ENCODE measurements around the gene APBA1.

APBA1 gene

DNA sequence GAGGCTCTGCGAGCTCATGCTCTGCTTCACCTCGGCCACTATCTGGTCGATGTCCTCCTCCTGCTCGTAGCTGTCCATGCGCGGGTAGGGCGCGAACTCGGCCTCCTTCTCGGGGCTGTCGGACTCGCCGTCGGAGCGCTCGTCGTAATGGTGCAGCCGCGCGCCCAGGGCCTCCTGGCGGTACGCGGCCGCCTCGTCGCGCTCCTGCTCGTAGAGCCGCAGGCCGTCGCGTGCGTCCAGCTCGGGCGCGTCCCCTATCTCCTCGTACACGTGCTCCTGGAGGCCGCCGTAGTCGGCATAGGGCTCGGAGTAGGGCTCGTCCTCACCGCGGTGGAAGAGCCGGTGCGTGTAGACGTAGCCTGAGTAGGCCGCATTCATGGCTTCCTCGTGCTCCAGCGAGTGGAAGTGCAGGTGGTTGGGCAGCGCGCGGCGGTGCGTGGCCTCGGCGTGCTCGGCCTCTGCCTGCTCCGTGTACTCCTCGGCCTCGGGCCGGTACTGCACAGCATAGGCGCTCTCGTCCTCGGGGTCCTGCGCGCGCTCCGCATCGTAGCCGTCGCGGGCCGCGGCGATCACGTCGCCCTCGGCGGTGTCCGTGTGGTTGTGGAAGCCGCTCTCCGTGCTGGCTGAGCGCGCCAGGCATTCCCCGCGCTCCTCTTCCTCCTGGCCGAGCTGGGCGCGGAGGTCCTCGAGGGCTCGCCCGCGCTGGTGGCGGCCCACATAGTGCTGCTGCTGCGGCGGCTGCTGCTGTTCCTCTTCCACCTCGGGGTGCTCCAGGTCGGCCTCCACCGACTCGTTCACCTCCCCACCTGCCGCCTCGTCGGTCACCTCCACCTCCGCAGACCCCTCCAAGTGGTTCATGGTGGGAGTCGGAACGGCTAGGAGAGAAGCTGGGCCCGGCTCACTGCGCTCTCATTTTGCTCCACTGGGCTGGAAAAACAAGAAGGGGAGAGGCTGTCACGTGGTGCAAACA is 155.5 kb downstream of the APBA1 start:
- no peak for DNase-seq

DNA sequence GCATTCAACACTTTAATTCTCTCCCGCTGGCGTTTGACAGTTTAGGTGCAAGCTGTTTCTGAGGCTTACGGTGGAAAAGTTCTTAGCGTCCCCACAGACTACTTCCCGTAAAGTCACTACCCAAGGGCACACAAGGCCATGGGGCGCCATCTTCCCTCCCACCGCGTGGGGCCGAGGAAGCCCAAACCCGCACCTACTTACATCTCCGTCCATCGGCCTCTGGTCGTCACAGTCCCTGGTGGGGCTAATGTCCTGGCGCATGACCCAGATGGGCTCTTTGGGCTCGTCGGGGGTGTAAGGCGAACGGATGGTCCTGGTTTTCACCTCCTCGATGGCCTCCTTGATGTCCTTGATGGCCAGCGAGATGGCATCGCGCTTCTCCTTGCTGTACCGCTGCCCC is 156.4 kb downstream of the APBA1 start:
- DNase-seq = no peak

DNA sequence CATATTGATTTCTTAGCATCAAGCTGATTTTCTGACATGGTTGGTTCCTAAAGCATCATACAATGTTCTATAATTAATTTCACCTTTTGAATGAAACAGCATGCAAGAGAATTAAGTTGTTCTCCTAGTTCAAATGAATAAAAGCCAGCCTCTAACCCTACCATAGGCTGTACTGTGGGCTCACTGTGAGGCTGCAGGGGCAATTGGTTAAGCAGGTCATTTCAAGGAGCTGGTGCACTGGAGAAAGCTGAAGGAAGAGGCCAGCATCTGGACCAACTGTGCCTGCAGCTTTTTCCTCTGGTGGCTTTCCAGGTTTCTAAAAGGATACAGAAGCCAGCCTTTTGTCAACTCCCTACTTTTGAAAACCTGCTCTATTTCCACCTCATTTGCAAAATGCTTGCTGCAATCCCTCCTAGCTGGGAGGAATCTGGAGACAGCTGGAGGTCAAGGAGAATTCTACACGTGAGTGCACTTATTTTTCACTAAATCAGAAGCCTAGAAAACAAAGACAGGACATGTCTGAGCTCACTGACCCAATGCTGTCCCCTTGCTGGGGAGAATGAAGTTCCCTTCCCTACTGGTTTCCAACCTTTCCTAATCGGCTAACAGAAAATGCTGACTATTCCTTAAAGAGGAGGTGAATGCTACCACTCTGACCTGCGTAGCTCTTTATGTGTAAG is 158.9 kb downstream of the APBA1 start:
- no peak for DNase-seq

DNA sequence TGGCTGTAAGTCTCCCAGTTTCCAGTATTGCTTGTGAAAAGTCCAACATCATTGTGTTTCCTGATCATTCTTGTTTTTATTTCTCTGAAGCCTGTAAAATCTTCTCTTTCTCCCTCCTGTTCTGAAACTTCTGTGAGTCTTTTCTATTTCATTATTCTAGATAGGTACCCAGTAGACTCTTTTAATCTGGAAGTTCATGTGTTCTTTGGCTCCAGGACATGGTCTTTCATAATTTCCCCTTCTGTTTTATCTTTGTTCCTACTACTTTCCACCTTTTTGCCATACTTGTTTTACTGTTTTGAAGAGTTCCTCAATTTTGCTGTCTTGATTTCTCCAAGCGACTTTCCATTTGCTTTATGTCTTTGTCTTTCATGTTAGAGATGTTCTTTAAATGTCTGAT is 168.1 kb downstream of the APBA1 start:
- DNase-seq = no peak

DNA sequence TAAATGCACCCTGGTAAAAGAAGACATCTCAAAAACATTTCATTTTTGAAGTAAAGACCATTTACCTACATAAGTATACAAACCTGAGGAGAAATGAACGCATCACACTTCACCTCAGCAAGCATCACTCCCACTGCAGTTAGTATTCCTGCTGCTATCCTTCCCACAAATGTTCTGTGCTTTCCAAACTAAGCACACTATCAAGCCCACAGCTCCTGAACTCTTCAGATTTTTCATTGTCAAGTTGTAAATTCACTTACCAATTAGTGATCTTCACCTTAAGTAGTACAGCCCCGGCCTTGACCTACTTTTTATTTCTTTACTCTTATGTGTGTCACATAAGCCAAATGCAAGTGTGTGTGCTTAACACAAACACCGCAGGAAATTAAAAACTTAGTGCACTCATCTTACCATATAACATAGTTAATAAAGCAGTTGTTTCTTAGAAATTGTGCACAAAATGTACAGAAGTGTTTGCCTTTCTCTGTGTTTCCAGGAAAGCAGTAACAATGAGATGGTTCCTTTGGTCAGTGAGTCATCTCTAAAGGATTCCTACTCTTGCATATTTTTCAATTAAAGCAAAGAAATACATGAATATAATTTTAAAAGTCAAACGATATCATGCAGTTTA is 169.4 kb downstream of the APBA1 start:
- no peak for DNase-seq

DNA sequence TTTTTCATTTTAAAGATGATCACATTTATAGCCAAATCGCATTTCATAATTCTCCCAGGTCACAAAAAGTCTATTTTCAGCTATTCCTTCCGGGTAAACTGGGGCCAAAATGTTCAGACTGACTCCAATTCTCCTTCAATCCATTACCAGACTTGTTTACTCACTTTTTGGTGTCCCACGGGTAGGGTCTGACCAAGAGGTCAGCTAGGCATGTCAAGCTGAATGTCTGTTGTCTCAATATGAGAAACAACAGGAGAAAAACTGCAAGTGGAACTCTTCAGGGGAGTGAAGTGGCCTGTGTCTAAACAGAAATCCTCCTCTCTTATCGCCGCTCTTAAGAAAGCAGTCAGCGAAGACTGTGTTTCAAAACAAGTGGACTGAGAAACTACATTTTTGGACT is 171.3 kb downstream of the APBA1 start:
- DNase-seq = no peak

DNA sequence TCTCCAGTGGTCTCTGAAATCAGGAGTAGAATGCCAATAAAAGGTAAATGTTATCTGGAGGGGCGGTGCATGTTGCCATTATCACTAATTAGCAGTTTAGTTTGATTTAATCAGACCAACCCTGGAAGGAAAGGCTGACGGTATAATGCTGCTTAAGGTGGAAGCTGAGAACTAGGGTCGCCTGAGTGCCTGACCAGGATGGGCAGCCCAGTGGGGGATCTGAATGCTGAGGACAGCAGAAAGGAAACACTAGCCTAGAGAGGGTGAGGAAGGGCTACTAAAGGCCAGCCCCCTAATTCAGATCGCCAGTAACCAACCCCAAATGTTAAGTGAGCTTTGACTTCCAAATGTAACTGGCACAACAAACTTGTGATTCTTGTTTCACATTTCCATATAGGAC is 172.2 kb downstream of the APBA1 start:
- no peak for DNase-seq

DNA sequence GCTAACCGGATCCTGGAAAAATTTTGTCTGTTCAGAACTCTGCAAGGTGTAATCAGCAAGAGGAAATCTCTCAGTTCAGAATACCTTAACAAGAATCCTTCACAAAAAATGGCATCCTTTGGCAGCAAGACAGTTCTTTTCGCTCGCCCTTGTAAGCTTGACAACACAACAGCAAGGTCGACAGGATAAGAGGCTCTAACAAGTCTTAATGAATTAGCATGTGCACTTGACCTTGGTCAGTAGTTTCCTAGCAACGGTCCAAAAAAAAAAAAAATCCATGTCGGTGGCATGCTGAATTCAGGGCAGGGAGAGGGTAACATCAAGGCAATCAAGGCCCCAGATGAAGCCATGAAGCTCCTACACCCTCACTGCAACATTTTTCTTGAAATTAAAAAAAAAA is 172.8 kb downstream of the APBA1 start:
- DNase-seq = no peak

DNA sequence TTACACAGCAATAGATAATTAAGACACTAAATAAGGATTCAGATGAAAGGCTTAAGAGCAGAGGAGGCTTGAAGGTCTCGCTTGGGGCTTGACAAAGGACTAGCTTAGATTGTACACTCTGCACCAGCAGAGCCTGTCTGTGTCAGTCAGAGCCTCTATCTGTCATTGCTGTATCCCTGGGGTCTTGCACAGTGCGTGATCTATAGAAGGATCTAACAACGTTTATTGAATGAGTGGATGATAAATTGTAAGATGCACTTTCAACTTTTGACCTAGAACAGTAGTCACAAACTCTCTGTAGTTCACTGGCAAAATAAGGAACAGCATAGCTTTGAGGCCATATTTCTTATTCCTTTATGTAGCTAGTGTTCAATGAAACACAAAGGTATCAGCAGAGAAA is 173.7 kb downstream of the APBA1 start:
- no peak for DNase-seq

DNA sequence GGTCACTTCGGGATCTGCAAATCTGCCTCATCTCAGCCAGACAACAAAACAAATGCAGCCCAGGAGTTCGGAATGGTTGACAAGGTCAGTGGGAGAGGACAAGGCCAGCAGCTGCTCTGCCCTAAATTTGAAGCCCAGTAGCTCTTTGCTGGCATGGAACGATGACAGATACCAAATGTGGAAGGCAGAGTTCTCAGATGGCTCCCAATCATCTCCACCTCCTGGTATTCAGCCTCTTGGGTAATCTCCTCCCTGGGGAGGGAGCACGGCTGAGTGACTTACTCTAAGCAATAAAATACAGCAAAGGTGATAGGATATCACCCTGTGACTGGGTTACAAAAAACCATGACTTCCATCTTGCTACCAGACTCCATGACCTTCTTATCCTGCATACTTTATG is 174.4 kb downstream of the APBA1 start:
- DNase-seq = no peak

DNA sequence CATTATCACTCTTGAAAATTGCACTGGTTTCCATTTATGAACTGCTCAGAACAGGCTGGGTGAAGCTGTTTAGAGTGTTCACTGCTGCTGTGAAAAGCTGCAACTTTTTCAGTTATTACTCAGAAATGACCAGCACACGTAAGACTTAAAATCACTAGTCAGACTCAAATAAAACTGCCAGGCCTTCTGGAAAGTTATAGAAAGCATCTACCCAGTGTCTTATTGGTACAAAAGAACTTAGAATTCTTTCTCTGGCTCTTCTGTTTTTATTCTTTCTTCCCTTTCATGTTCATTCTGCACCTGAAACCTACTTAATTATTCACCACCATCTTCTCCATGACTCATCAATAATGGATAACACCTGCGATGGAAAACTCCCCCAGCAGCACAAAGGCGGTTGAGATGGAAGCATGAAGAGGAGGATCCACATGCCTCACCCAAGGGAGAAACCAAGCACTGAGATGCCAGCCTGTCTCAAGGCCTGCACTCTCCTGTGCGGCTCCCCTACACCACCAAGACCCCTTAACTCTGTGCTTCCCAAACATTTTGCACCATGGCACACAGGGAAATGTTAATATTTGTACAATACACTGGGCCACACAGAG is 175.2 kb downstream of the APBA1 start:
- no peak for DNase-seq

DNA sequence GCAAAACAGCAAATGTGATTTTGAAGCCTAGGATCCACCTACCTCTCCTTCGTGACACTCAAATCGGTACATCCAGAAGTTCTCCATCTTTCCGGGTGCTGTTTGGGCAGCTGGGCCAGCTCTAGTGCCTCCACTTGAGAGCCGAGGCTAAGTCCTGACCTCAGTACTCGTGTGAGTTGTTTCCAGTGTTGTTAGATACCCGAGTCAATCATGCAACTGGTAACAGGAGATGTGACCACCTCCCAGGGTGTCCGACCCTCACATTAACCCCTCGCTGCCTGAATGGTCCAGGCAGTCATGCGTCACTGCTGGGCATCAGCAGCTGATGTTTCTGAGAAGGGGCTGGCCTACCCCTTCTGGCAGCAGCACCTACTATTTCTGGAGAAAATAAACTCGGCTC is 176.9 kb downstream of the APBA1 start:
- no peak for DNase-seq

DNA sequence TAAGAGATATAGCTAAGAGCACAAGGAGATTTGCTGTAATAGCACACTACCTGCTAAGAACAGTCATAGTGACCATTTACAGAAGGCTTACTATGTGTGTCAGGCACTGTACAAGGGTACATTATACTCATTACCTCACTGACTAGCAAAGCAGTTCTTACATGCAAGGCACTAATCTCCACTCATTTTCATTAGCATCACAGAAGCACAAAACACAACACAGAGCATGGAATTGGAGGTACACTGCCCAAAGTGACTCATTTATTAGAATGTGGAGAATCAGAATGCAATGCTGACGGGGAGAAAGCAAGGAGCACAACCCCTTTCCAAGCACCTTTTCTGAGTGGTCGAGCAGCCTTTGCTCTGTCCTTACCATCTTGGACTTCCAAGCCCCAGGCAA is 177.4 kb downstream of the APBA1 start:
- DNase-seq = no peak

DNA sequence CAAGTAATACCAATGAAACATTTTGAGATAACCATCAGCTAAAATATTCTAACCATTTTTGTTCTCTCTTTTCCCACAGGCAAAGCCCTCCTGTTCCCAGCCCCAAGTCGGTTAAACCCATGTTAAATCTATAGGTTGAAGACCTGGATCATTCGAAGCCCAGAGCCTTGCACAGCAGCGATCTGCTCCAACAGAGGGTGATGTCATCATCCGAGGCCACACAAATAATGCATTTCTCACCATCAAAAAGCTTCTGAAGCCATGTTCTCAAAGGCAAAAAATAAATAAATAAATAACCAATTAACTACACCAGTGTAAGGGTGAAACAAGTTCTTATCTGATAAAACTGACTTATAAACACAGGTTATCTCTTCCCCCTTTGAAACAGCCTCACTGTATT is 178.0 kb downstream of the APBA1 start:
- DNase-seq = no peak

DNA sequence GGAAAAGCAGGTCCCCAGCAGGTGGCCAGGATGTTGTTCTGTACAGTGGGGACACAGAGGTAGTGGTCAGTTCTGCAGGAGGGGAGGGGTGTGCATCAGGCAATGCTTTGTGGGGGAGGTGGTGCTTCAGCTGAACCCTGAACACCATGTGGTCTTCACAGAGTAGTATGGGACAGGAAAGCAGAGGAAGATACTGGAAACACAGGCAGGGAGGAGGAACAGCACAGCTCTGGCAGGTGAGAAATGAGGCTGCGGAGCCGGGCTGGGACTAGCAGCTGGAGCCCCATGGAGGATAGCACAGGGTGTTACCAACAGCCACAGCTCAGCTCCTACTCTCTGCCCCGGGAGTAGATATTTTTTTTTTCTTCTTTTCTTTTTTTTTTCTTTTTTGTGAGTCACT is 185.7 kb downstream of the APBA1 start:
- no peak for DNase-seq

DNA sequence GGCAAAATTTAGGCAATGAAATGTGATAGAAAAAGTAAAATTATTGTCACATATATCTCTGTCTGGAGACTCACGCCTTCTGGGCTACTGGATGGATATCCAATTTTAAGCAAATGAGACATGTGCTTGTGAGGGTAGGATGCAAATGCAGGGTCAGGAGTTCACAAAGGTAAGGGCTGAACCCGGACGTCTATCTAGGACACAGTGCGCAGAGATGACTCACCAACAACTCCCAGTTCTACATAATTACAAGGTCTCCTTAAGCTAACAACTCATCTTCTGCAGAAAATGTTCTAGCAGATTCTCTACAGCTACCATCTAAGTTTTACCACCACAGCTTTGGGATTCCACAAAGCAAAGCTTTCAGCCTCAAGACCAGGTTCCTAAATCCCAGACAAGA is 186.7 kb downstream of the APBA1 start:
- no peak for DNase-seq

DNA sequence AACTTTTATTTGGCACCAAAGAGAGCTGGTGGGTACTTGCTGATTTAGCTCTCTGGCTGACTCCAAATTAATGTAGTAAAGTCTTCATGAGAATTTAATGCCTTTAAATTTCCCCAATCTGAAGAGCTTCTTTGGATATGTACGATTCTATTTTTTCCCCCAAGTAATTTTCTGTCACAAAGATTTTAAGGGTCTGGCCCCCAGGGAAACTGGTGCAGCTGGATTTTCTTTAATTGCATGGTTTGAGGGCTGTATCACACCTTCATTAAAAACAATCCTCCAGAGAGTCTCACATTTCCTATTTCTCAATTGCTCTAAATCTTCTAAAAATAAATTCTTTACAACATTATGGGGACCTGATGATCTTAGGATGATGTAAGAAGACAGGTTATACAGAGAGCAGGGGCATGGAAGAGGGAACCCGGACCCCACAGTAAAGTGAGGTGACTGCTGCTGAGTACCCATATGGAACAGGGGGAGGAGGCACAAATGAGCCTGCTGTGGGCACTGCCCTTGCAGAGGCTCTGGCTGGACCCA is 188.2 kb downstream of the APBA1 start:
- DNase-seq = no peak

DNA sequence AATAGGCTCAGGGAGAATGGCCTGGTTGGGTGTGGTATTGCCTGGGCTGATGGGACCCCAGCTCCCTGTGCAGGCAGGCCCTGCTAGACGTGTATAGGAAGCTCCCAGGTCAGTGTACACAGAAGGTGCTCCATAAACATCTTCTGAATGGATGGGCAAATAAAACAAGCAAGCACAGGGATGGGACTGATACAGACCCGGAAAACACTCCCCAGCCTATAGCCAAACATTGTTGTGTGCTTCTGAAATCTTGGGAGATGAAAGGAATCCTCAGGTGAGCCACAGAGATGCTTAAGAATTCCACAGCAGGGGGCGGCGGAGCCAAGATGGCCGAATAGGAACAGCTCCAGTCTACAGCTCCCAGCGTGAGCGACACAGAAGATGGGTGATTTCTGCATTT is 195.4 kb downstream of the APBA1 start:
- no peak for DNase-seq

DNA sequence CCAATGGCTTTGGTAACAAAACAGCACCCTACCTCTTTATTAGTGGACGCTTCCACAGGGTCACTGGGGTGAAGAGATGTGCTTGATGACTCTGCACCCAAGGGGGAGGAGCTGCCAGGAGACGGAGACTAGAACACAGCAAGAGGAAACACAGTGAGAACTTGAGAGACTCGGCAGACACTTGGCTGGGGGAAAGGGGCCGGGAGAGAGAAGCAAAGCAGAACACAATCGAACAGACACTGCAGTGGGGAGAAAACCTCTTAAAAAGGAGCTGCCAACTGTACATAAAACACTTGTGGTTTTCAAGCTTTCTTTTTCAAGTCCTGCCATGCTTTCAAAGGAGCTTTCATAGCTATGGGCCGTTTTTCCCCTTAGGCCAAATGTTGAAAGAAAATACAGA is 196.2 kb downstream of the APBA1 start:
- no peak for DNase-seq

DNA sequence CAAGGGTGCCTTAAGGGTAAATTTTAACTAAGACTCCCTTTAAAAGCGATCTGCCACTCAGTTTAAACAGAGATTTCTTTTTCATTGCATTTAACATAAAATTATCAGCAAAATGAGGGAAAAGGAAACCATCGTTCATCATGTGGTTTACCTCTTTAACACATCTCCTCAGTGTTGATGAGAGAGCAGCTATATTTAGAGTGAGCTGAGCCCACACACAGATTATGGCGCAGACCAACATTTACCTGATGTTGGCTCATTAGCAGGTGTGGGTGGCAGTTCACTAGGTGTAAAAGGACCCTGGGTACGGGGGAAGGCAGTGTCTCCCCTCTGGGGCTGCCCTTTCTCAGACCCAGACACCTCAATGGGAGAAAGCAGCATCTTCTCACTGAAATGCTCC is 197.3 kb downstream of the APBA1 start:
- DNase-seq = no peak

DNA sequence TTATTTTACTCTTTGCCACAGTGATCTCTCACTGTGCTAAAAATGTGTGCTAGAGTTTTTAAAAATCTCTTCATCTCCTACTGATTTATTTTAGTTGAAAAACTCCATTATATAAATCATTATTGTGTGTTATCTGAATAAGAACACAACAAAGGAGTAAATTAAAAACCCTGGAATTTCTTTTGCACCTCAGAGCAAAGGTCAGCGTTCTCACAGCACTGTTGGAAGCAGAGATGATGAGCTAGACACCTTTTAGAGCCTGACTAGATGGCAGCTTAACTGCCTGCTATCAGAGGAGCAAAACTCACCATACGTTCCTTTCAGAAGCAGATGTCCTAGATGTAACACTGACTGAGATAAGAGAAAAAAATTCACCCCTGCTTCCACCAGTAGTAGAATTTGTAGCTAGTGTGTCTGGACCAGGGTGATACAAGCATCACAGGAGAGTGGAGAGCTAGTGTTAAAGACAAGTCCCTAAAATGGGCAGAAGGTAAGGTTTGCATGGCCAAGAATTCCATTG is 200.0 kb downstream of the APBA1 start:
- no peak for DNase-seq

DNA sequence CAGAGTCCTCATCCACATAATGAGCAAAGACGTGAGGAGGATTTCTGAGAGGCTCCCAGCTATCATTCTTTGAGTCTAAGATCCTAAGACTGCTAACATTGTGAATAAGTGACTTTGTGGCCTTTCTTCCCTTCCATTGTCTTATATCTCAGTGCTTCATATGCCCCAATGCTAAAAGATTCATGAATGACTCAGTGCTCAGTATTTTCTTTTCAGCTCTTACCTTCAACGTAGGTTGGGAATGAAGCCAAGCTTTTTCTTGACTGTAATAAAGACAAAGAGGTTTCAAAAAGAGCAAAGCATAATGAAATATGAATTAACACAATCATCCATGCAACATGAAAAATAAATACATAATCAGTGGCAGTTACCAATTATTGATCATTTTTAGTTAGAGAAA is 200.7 kb downstream of the APBA1 start:
- DNase-seq = no peak
